ENCODE results near the gene MYH2.

DNA sequence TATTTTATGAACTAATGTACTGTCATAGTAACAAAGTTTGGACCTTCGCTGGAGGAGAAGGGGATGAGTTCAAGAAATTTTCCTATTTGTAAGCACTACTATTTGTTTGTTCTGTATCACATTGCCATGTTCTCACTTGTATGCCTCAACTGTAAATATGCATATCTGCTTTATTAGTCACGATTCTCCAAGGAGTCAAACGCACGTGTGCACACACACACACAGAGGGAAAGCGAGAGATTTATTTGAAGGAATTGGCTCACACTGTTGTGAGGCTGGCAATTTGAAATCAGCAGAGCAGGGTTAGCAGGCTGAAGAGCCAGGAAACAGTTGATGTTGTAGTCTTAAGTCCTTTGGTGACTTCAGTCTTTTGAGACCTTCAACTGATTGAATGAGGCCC is 24.9 kb upstream of the MYH2 start:
- TF ChIP-seq, protein P1, sequence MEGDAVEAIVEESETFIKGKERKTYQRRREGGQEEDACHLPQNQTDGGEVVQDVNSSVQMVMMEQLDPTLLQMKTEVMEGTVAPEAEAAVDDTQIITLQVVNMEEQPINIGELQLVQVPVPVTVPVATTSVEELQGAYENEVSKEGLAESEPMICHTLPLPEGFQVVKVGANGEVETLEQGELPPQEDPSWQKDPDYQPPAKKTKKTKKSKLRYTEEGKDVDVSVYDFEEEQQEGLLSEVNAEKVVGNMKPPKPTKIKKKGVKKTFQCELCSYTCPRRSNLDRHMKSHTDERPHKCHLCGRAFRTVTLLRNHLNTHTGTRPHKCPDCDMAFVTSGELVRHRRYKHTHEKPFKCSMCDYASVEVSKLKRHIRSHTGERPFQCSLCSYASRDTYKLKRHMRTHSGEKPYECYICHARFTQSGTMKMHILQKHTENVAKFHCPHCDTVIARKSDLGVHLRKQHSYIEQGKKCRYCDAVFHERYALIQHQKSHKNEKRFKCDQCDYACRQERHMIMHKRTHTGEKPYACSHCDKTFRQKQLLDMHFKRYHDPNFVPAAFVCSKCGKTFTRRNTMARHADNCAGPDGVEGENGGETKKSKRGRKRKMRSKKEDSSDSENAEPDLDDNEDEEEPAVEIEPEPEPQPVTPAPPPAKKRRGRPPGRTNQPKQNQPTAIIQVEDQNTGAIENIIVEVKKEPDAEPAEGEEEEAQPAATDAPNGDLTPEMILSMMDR (IDR thresholded peaks at IDR 0.05; ENCODE audit: low read length), result no peak
- no peak for TF ChIP-seq EZH2 (IDR thresholded peaks at IDR 0.05; ENCODE audit: borderline replicate concordance, low read length)

Measured in OCI-LY1 (cell line).